ENCODE results near the gene NEBL.

DNA sequence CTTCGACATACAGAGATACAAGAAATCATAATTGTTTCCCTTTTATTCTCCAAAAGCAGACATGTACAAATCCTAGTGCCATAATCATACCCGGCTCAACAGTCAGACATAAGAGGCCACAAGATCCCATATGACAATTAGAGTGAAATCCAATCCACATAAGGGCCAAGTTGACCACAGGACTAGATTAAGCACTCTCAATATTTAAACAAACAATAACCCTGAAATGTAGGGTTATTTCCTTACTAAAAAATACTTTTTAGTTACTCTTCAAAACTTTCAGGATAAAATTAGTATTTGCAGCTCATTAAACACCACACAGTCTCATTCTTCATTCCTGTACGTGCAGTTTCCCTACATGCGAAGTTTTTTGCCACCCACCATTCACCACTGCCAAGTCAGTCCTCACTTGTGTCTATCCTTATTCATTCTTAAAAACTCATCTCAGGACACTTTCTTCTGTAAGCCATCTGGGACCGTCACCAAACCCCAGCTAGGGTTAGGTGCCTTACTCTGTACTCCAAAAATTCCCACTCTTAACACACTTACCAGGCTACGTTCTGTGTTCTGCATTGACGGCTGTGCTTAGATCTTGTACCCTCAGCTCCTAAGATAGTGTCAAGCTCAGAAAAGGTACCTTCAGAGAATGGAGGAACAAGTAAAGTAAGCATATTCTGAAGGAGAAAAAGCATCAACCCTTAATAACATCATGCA, 47.8 kb upstream of the NEBL start:
- no peak for TF ChIP-seq POLR2A (IDR thresholded peaks at IDR 0.05)
- TF ChIP-seq, protein P1, sequence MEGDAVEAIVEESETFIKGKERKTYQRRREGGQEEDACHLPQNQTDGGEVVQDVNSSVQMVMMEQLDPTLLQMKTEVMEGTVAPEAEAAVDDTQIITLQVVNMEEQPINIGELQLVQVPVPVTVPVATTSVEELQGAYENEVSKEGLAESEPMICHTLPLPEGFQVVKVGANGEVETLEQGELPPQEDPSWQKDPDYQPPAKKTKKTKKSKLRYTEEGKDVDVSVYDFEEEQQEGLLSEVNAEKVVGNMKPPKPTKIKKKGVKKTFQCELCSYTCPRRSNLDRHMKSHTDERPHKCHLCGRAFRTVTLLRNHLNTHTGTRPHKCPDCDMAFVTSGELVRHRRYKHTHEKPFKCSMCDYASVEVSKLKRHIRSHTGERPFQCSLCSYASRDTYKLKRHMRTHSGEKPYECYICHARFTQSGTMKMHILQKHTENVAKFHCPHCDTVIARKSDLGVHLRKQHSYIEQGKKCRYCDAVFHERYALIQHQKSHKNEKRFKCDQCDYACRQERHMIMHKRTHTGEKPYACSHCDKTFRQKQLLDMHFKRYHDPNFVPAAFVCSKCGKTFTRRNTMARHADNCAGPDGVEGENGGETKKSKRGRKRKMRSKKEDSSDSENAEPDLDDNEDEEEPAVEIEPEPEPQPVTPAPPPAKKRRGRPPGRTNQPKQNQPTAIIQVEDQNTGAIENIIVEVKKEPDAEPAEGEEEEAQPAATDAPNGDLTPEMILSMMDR (IDR thresholded peaks at IDR 0.05): no peak

Measured in right lobe of liver (tissue), 4 donors.